Psoas muscle (tissue), 8 donors: Measurements from ENCODE around the gene RBP5. TPM values are rescaled to one million over a fixed set of nuclear protein-coding genes. Genes with fewer than 3 reads are reported as not detected.

Source experiments
- ATAC-seq, 4 donors: fragments of 200-7000 bp; cut with Tn5 transposase; one replicate each; pipeline ENCODE4 v1.9.1; 2020; ENCODE audit warnings: moderate library complexity in 3 of 4, mild to moderate bottlenecking in 2 of 4
- DNase-seq, 2 donors: peaks; one replicate each; pipeline ENCODE4 v3.0.0-alpha.2; 2020
- H3K27ac ChIP-seq: fragments of 200-600 bp; one replicate; pipeline ENCODE4 v1.8.0; 2022
- H3K27me3 ChIP-seq, 3 donors: fragments of 200-600 bp in 1 of 3; one replicate each; pipeline versions ENCODE4 v1.6.1 to v1.8.0; 2013 to 2022; ENCODE audit warnings: low read length in 2 of 3, mild to moderate bottlenecking in 2 of 3, moderate library complexity in 1 of 3; ENCODE audit not compliant: insufficient read depth in 3 of 3
- H3K36me3 ChIP-seq, 2 donors: fragments of 200-600 bp in 1 of 2; one replicate each; pipeline versions ENCODE4 v1.6.1 to v1.8.0; 2013 to 2022; ENCODE audit warnings: low read depth in 1 of 2, mild to moderate bottlenecking in 1 of 2, moderate library complexity in 1 of 2; ENCODE audit not compliant: insufficient read depth in 1 of 2
- H3K4me1 ChIP-seq: fragments of 200-600 bp; one replicate; pipeline ENCODE4 v1.8.0; 2022
- H3K4me3 ChIP-seq: fragments of 200-600 bp; one replicate; pipeline ENCODE4 v1.8.0; 2022; ENCODE audit warnings: mild to moderate bottlenecking
- H3K9me3 ChIP-seq: fragments of 200-600 bp; one replicate; pipeline ENCODE4 v1.8.0; 2022
- CTCF ChIP-seq: fragments of 200-600 bp; IDR thresholded peaks from one replicate; pipeline ENCODE4 v1.8.0; 2022; ENCODE audit warnings: antibody characterized with exemption
- WGBS, 3 donors: extraction: QIAGEN DNeasy Blood & Tissue Kit; methylation state at CpG; one replicate each; pipeline versions ENCODE4 v1.1.6 to v1.1.7; 2013; 5-methylcytosine and 5-hydroxymethylcytosine counted together
- intact Hi-C, 2 donors: fragments of 100-400 bp; cut with DNase I; formaldehyde crosslinking; loops; one replicate each; pipeline versions ENCODE4 v1.11.0 to v1.14.2; 2022
- polyA plus RNA-seq, 3 donors: library from polyadenylated mRNA; stranded (reverse); fragments of 200-250 nt; gene quantifications; one replicate each; pipeline ENCODE4 v1.2.3, GENCODE V29; 2013
- total RNA-seq, 4 donors: library from RNA; stranded (reverse); fragmentation: NEBNext Ultra II Directional in 2 of 4; extraction: Animal tissue kit (Norgen Biotek cat#: 25700) in 2 of 4; gene quantifications; one replicate each; pipeline versions ENCODE4 v1.2.1 to v1.2.4, GENCODE V29; 2021 to 2023
- donor health status: healthy with polysubstance abuse.
- donor health status: DM: no; HTN: no; CAD: no; lungs with moderate emphysema.
- donor health status: Bipolar disorder and iron deficiency.
- donor health status: healthy.
- donor health status: DM: yes; HTN: yes; CAD: no.
- donor health status: DM: no; HTN: no; CAD: no.
- donor health status: DM: no; HTN: no; CAD: no.
- donor health status: DM: yes; HTN: yes; CAD: no.

The RBP5 gene
- total and polyA plus RNA-seq, 7 donors: 0.18 to 1.4 (median 0.61) TPM; not detected in 2

DNA sequence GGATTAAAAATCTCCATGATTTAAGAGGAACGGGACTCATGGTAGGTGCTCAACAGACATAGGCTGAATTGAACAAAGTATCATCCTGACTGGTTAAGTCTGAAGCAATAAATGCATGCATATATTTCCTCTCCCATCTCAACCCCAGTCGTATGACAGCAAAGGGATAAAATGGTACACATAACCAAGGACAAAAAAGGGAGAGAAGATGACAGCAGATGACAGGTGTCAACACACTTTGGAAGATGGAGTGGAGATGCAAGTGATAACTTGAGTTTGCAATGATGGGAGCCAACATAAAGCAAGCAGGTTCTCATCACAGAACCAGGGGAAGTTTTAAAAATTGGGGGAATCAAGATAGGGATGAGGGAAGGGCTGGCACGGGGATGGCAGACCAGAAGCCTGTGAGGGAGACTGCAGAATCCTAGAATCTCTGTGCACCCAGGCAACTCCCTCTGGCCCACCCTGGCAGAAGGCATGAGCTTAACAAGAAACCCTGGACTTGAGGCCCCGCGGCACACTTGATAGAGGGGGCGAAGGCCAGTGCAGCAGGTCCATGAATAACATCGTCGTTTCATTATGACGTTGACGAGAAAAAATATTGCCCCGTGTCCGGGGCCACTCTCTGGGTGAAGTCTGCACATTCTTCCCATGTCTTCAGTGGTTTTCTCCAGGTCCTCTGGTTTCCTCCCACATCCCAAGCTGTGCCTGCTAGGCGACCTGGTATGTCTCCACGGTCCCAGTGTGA lies 24.7 kb downstream of the RBP5 start:
- no peak overlapping the region for H3K4me3 ChIP-seq
- no peak for ATAC-seq
- TF ChIP-seq CTCF: no peak
- 87 to 91% (median 89%) methylated on average over 14 of the region's 14 CpGs for WGBS, 3 donors
- no peaks in the 10 kb centered on the region for H3K9me3 ChIP-seq
- no peak for DNase-seq
- H3K36me3 ChIP-seq: peaks cover 0 to 42% of the 10 kb centered on the region in 2 donors
- no peak overlapping the region for H3K27ac ChIP-seq
- no peaks in the 10 kb centered on the region for H3K27me3 ChIP-seq
- intact Hi-C loops: no loop called here
- H3K4me1 ChIP-seq: peaks cover 4% of the 10 kb centered on the region

GRCh38 chr12:7102582-7102981 lies 26.1 kb downstream of the RBP5 start:
- TF ChIP-seq CTCF: no peak
- ATAC-seq (no peak), DNase-seq (no peak)
- 75 to 76% (median 76%) methylated on average over 3 of the region's 3 CpGs for WGBS, 3 donors
- Histone ChIP-seq H3K27ac (no peak overlapping the region), H3K4me3 (no peak overlapping the region), H3K27me3 (no peaks in the 10 kb centered on the region), H3K9me3 (no peaks in the 10 kb centered on the region), H3K36me3 (peaks cover 0 to 51% of the 10 kb centered on the region in 2 donors), H3K4me1 (peaks cover 1% of the 10 kb centered on the region)
- intact Hi-C loops: no loop called here

GRCh38 chr12:7101694-7102131 lies 27.0 kb downstream of the RBP5 start:
- no peak overlapping the region for H3K27ac ChIP-seq
- no peak overlapping the region for H3K4me3 ChIP-seq
- H3K27me3 ChIP-seq: no peaks in the 10 kb centered on the region
- no peak for TF ChIP-seq CTCF
- peaks cover 7% of the 10 kb centered on the region for H3K4me1 ChIP-seq
- no peaks in the 10 kb centered on the region for H3K9me3 ChIP-seq
- 74 to 80% (median 77%) methylated on average over 10 of the region's 10 CpGs for WGBS, 3 donors
- ATAC-seq (peak in 1 of 4 donors; percentile 25), DNase-seq (peak in 1 of 2 donors; percentile 31)
- H3K36me3 ChIP-seq: peaks cover 0 to 54% of the 10 kb centered on the region in 2 donors
- intact Hi-C loops: no loop called here

DNA sequence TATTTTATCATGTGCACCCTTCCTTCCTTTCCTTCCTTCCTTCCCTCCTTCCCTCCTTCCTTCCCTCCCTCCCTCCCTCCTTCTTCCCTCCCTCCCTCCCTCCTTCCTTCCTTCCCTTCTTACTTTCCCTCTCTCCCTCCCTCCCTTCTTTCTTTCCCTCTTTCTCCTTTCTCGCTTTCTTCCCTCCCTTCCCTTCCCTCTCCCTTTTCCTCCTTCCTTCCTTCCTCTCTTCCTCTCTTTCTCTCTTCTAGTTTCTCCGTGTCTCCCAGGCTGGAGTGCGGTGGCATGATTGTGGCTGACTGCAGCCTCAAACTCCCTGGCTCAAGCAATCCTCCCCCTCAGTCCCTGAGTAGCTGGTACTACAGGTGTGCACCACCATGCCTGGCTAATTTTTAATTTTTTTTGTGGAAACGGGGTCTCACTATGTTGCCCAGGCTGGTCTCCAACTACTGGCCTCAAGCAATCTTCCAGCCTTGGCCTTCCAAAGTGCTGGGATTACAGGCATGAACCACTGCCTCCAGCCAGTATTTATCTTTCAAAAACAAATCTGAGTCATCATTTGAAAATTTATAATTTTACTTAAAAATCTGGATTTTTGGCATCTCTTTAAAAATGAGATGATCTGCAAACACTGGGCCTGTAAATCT lies 27.5 kb downstream of the RBP5 start:
- Histone ChIP-seq H3K9me3 (no peaks in the 10 kb centered on the region), H3K4me1 (peaks cover 9% of the 10 kb centered on the region), H3K4me3 (no peak overlapping the region), H3K27ac (no peak overlapping the region), H3K27me3 (no peaks in the 10 kb centered on the region), H3K36me3 (peaks cover 0 to 54% of the 10 kb centered on the region in 2 donors)
- DNase-seq: no peak
- intact Hi-C loops: no loop called here
- ATAC-seq: no peak
- 81 to 88% (median 88%) methylated on average over 4 of the region's 4 CpGs for WGBS, 3 donors
- no peak for TF ChIP-seq CTCF
